Transverse colon (tissue), 4 donors: ENCODE results near the gene CBS. TPM values are rescaled to one million over a fixed set of nuclear protein-coding genes. Genes with fewer than 3 reads are reported as not detected.
"Not testable (repeated sequence)": the region's sequence is repeated elsewhere in the genome, so short reads cannot be mapped to it uniquely, and the experiment has no call there.

ENCODE experiments used
- DNase-seq: peaks from one replicate; pipeline ENCODE4 v3.0.0-alpha.2; 2019
- H3K27ac ChIP-seq, 4 donors: fragments of 200-600 bp; sonication (generic); 2 replicates each; pipeline ENCODE4 v1.5.1; 2016 to 2018; ENCODE audit warnings: inconsistent platforms in 4 of 4
- H3K27me3 ChIP-seq: fragments of 200-600 bp; sonication (generic); 2 replicates; pipeline ENCODE4 v1.5.1; 2017; ENCODE audit warnings: inconsistent platforms
- H3K36me3 ChIP-seq, 4 donors: fragments of 200-600 bp; sonication (generic); 2 replicates each; pipeline ENCODE4 v1.5.1; 2017 to 2019; ENCODE audit warnings: inconsistent platforms in 4 of 4
- H3K4me1 ChIP-seq, 4 donors: fragments of 200-600 bp; sonication (generic); 2 replicates each; pipeline ENCODE4 v1.5.1; 2017 to 2020; ENCODE audit warnings: inconsistent platforms in 4 of 4
- H3K4me3 ChIP-seq, 4 donors: fragments of 200-600 bp; sonication (generic); 1 replicate in 1 of 4; 2 replicates in 3 of 4; pipeline versions ENCODE4 v1.5.1 to v1.6.1; 2017 to 2019; ENCODE audit warnings: inconsistent platforms in 4 of 4
- H3K9me3 ChIP-seq, 2 donors: fragments of 200-600 bp; sonication (generic); 2 replicates each; pipeline ENCODE4 v1.5.1; 2017 to 2019; ENCODE audit warnings: inconsistent platforms in 2 of 2
- WGBS, 2 donors: methylation state at CpG; one replicate each; pipeline ENCODE4 v1.1.5; 2018; ENCODE audit warnings: low coverage in 1 of 2; 5-methylcytosine and 5-hydroxymethylcytosine counted together
- in situ Hi-C, 4 donors: fragments of 200-750 bp; cut with MboI; loops; one replicate each; pipeline versions ENCODE4 v1.15.0 to v1.15.1; 2017; ENCODE audit warnings: low sequenced_read_pairs in 3 of 4, low pct_ligation_motif_present in 1 of 4, low pct_unique_long_range_greater_than_20kb in 1 of 4
- intact Hi-C: fragments of 100-400 bp; cut with DNase I; formaldehyde crosslinking; loops from one replicate; pipeline ENCODE4 v1.15.1; 2023; ENCODE audit warnings: low total_unique reads
- total RNA-seq, 4 donors: library from RNA; depleted of rRNA; stranded (reverse); fragments of >200 nt; gene quantifications; one replicate each; pipeline ENCODE4 v1.1.0, GENCODE V29; 2016

Gene CBS
- total RNA-seq: 10 to 100 TPM in 2 of 4 donors, 1 to 10 TPM in 1, under 1 TPM in 1; 0.40 to 24.3 (median 9.4) TPM

DNA sequence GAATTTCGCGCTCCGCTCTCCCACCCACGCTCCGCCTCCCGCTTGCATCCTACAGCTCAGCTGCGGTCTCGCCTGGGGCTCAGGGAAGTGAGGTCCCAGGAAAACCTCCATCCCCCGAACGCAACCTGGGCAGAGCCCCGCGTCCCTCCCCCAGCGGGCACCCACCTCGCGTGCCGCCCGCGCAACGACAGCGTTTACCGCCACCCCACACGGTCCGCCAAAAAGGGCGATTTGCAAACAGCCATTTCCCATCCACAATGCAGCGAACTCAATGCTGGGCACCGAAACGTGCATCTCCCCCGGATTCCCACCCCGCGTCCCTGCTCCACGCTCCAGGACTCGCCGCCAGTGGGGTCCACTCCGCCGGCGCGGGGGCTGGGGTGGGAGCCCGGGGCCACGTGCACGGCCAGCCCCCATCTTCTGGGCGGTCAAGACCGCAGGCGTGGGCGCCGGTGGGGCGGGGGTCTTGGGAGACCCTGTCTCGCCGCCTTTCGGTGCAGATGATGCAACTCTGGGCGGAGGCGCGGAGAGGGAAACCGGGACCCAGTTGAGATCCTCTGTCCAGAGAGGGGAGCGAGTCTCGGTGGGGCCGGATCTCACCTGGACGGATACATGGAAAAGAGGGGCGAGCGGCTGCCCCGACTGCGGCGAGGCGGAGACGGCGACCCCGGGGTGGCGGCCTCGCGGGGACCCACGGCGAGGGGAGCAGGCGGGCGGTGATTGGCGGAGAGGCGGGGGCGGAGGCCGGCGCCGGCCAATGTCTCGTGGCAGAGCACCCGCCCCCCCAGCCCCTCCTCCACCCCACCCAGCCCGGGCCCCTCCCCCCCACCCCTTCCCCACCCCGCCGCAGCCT, at the start of gene CBS:
Gene CBS (minus strand): TSS at position 666 of the 853 bp plus-strand sequence. CDS start 3,642 bp downstream, outside the sequence.
- H3K9me3 ChIP-seq, H3K36me3 ChIP-seq, in situ Hi-C loops, H3K27me3 ChIP-seq, H3K4me3 ChIP-seq, DNase-seq, H3K4me1 ChIP-seq, intact Hi-C loops, H3K27ac ChIP-seq: not testable (repeated sequence)
- WGBS, 2 donors: no CpG with 5 or more reads among the region's 84 CpGs

DNA sequence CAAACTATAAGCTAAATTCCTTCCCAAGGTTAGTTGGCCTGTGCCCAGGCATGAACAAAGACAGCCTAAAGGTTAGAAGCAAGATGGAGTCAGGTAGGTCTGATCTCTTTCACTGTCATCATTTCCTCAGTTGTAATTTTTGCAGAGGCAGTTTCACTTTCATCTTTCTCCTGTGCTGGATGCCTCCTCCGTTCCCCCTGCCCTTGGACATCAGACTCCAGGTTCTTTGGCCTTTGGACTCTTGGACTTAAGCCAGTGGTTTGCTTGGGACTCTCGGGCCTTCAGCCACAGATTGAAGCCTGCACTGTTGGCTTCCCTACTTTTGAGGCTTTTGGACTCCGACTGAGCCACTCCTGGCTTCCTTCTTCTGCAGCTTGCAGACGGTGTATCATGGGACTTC, 40.3 kb upstream of the CBS start:
- H3K4me3 ChIP-seq, H3K36me3 ChIP-seq, H3K27me3 ChIP-seq, H3K27ac ChIP-seq, H3K4me1 ChIP-seq, intact Hi-C loops, DNase-seq, H3K9me3 ChIP-seq, in situ Hi-C loops: not testable (repeated sequence)
- no CpG with 5 or more reads among the region's 4 CpGs for WGBS, 2 donors

DNA sequence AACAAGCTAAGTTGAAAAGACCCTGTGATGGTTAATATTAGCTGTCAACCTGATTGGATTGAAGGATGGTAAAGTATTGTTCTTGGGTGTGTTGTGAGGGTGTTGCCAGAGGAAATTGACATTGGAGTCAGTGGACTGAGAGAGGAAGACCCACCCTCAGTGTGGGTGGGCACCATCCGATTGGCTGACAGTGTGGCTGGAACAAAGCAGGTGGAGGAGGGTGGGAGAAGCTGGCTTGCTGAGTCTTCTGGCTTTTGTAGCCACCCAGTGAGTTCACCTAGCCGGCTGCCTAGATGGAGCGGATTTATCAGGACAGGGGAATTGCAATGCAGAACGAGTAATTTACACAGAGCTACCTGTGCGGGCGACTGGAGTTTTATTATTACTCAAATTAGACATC, 38.8 kb upstream of the CBS start:
- in situ Hi-C loops, intact Hi-C loops, H3K27ac ChIP-seq, H3K4me1 ChIP-seq, H3K4me3 ChIP-seq, H3K36me3 ChIP-seq, H3K9me3 ChIP-seq, H3K27me3 ChIP-seq, DNase-seq: not testable (repeated sequence)
- WGBS, 2 donors: 80% methylated on average over 2 of the region's 6 CpGs

DNA sequence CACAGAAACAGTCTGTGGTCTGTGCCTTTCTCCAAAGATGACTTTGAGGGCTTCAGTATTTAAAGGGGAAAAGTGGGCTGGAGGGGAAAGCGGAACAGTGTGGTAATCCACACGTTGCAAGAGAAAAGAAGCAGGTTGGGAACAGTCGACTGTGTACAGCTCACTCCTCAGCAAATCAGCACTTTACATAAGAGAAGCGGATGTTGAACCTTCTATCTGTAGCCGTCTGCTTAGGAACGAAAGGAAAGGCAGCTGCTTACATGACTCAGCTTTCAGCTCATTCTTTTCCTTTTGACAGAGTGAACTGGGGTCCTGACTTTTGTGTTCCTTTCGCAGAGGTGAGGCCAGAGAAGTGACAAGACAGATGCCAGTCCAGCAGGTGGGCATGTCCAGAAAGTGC, 33.4 kb upstream of the CBS start:
- H3K36me3 ChIP-seq, H3K4me1 ChIP-seq, H3K27ac ChIP-seq, DNase-seq, H3K4me3 ChIP-seq, in situ Hi-C loops, H3K9me3 ChIP-seq, H3K27me3 ChIP-seq, intact Hi-C loops: not testable (repeated sequence)
- WGBS, 2 donors: no CpG with 5 or more reads among the region's 7 CpGs

DNA sequence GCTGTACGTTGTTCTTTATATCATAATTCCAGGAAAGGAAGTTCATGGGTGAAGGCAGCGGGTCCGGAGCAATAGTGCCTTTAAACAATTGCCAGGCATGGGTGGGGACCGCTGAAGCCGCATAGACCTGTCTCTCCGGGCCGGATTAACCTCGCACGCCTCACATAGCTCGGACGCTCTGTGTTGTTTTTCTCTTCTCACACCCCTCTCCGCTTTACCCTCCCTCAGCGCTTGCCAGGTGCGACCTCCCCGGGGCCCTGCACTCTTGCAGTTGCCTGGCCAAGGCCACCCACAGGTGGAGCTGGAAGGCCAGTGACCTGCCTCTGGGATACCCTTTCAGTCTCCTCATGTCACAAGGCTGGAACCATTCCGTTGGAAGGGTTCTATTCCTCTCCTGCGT, 32.5 kb upstream of the CBS start:
- WGBS, 2 donors: no CpG with 5 or more reads among the region's 17 CpGs
- H3K36me3 ChIP-seq, in situ Hi-C loops, intact Hi-C loops, H3K9me3 ChIP-seq, DNase-seq, H3K27ac ChIP-seq, H3K27me3 ChIP-seq, H3K4me1 ChIP-seq, H3K4me3 ChIP-seq: not testable (repeated sequence)

DNA sequence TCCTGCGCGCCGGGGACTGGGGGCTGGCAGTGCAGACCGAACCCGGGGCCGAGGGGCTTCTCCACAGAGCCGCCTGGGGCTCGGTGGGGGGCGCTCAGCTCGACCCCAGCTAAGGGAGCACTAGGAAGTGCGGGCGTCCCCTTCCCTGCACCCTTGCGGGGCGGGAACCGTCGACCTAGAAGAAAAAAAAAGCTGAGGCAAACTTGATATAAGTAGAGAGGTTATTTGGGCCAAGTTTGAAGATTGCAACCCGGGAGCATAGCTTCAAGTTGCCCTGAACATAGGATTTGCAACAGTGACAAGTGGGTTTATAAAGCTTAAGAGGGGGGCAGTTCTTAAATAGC, 32.1 kb upstream of the CBS start:
- H3K4me3 ChIP-seq, DNase-seq, intact Hi-C loops, H3K27me3 ChIP-seq, H3K4me1 ChIP-seq, H3K9me3 ChIP-seq, H3K36me3 ChIP-seq, H3K27ac ChIP-seq, in situ Hi-C loops: not testable (repeated sequence)
- no CpG with 5 or more reads among the region's 17 CpGs for WGBS, 2 donors

DNA sequence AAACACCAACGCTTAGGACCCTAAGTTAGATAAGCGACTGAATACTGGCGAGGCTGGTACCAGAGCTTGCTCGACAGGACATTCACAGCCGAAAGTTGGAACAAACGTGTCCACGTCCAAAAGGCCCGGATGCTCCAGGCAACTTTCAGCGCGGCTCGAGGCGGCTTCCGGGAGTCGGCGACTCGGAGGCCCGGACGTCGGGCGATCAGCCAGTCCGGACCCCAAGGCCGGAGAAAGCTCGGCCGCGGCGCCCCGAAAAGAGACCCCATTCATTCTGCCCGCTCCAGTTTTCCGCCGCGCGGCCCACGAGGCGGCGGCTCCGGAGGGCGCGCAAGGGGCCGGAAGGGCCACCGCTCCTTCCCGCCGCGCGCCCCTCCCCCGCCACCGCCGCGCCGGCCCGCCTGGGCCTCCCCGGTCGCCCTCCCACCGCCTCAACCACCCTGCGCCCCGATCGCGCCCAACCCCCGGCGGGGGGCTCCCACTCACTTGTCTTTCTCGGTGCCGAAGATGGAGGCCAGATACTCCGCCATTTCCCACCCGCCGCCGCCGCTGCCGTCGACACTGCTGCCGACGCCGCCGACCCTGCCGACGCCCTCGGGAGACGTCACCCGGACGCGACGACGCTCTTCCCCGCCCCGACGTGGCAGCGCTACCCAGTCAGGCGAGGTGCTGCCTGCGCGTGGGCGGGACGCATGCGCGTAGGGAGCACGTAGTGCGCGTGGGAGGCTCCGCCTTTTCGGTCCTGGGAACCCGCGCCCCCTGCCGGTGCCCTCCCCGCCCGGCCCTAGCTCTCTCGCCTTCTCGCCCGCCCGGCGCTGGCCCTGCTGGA, 31.5 kb upstream of the CBS start, which contains the start of gene U2AF1:
Gene U2AF1 (minus strand): TSS at position 606 of the 829 bp plus-strand sequence. CDS start 76 bp downstream, at position 530.
- Histone ChIP-seq H3K4me3 (peak within 1 kb of the TSS in 3 of 4 donors; percentile 40 to 72 (median 71)), H3K27ac (peak within 1 kb of the TSS in 3 of 4 donors; percentile 80 to 94 (median 81))
- DNase-seq: peak; percentile 68
- H3K9me3 ChIP-seq, H3K36me3 ChIP-seq, intact Hi-C loops, H3K4me1 ChIP-seq, H3K27me3 ChIP-seq, in situ Hi-C loops: not testable (repeated sequence)
- no CpG with 5 or more reads among the region's 107 CpGs for WGBS, 2 donors

DNA sequence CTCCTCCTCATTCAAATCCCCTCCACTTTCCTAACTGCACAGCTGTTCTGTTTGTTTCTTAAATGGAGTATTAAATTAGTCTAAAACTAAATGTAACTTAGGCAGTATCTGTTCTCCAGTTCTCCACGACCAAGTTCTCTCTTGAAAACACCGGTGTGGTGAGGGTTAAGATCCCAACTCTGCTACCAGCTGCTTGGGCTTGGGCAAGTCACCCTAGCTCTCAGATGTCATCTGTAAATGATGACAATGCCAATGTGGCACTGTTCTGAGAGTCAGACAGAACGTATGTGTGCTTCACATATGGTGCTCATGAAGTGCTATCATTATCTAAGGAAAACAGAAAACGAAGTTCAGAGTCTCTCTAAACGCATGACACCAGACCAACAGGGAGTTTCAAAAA, 29.0 kb upstream of the CBS start:
- in situ Hi-C loops, H3K36me3 ChIP-seq, H3K4me1 ChIP-seq, DNase-seq, H3K9me3 ChIP-seq, H3K4me3 ChIP-seq, intact Hi-C loops, H3K27ac ChIP-seq, H3K27me3 ChIP-seq: not testable (repeated sequence)
- no CpG with 5 or more reads among the region's 5 CpGs for WGBS, 2 donors

DNA sequence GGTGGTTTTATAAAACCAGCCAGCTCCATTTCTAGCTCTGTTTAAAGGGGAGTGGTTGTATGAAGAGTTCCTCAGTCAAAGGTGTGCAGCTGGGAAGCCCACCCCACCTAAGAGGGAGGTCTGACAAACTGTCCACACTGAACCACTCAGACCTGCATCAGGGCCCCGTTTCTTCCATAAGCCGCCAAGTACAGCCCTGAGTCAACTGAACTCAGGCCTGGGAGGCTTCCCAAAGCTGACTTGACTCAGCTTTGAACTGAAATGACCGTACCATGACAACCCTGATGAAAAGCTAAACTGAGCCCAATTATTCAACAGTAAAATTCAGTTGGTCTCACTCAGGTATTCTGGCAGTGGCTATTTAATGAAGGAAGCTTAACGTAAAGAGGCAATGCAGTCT, 26.6 kb upstream of the CBS start:
- WGBS, 2 donors: no CpG with 5 or more reads among the region's 4 CpGs
- DNase-seq, in situ Hi-C loops, intact Hi-C loops, H3K4me1 ChIP-seq, H3K27me3 ChIP-seq, H3K9me3 ChIP-seq, H3K36me3 ChIP-seq, H3K27ac ChIP-seq, H3K4me3 ChIP-seq: not testable (repeated sequence)

DNA sequence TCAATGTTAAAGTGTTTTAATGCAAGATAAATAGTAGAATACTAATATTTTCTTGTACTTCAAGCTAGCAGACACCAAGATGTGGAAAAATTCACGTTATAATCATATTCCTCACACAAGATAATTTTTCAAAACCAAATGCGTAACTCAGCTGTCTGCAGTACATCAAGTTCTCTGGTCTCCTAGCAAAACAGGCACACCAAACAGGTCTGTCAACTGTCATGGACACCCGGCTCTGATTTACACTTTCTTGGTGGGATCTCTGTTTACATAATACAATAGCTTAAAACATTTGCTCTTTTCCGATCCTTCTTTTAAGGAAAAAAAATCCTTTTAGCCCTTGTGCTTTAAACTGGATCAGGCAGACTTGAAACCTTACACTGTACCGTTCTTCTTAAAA, 26.0 kb upstream of the CBS start:
- H3K27me3 ChIP-seq: not testable (repeated sequence)
- no CpG with 5 or more reads among the region's 5 CpGs for WGBS, 2 donors

More for the DNA sequence above, 26.0 kb upstream of the CBS start:
- H3K27ac ChIP-seq, H3K4me3 ChIP-seq, H3K9me3 ChIP-seq, in situ Hi-C loops, H3K4me1 ChIP-seq, DNase-seq, intact Hi-C loops, H3K36me3 ChIP-seq: not testable (repeated sequence)
